Measurements from ENCODE around the gene C17orf107. TPM values are rescaled to one million over a fixed set of nuclear protein-coding genes. Genes with fewer than 3 reads are reported as not detected.
A peak's percentile ranks its signal among the peaks of the same experiment; 100 is the strongest.

Gene C17orf107
- total RNA-seq, 2 donors from 2014 or later, result 0.74 to 1.8 TPM

DNA sequence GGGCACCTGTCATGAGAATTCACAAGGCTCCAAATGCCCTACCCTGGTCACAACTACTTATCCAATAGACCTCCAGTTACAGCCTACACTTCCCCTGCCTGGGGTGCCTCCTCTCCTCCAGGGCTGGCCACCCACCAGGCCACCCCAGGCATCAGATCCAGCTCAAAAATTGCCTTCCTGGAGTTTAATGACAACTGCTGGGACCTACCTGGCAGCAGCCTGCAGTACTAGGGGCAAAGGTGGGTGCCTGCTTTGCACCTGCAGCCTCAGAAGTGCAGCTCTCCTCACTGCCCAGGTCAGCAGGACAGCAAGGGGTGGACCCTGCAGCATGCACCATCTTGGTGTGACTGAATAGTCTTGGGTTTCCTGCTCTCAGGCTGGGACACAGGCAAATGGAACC is 36.3 kb downstream of the C17orf107 start:
- Histone ChIP-seq H3K4me3 (no peak overlapping the region), H3K9me3 (no peaks in the 10 kb centered on the region), H3K27me3 (no peaks in the 10 kb centered on the region), H3K4me1 (peaks cover 7% of the 10 kb centered on the region), H3K27ac (no peak overlapping the region), H3K36me3 (peaks cover 9% of the 10 kb centered on the region), H3K9ac (ENCODE audit: low read depth in 2 of 2, low read length in 2 of 2) (no peak overlapping the region)
- intact Hi-C loops (cut with DNase I), result loop anchor here (5.0 kb wide), 1 partner anchor 62 kb away; the partner anchor contains the start of genes INCA1 and KIF1C
- DNase-seq, result no peak
- TF ChIP-seq, protein P1, sequence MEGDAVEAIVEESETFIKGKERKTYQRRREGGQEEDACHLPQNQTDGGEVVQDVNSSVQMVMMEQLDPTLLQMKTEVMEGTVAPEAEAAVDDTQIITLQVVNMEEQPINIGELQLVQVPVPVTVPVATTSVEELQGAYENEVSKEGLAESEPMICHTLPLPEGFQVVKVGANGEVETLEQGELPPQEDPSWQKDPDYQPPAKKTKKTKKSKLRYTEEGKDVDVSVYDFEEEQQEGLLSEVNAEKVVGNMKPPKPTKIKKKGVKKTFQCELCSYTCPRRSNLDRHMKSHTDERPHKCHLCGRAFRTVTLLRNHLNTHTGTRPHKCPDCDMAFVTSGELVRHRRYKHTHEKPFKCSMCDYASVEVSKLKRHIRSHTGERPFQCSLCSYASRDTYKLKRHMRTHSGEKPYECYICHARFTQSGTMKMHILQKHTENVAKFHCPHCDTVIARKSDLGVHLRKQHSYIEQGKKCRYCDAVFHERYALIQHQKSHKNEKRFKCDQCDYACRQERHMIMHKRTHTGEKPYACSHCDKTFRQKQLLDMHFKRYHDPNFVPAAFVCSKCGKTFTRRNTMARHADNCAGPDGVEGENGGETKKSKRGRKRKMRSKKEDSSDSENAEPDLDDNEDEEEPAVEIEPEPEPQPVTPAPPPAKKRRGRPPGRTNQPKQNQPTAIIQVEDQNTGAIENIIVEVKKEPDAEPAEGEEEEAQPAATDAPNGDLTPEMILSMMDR (IDR thresholded peaks at IDR 0.05), result no peak

DNA sequence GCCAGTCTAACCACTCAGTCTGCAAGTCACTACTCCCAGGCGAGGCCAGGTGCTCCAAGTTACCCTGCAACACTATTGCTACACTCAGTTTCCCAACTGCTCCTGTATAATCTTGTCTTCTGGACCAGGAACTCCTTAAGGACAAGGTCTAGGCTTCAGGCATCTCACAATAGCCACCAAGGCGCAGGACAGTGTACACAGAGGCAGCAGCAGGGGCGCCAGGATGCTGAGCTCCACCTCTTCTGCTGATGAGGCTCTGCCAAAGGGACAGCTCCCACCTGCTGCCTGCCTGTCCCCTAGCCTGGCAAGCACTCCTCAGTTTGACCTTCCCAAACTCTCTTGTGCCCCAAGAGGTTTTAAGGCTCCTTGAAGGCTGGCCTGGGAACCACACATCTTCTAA is 37.1 kb downstream of the C17orf107 start:
- H3K27ac ChIP-seq, result no peak overlapping the region
- intact Hi-C loops (cut with DNase I), result loop anchor here (5.0 kb wide), 1 partner anchor 61 kb away; the partner anchor contains the start of genes INCA1 and KIF1C
- TF ChIP-seq, protein P1 (IDR thresholded peaks at IDR 0.05), result no peak
- H3K4me1 ChIP-seq, result peaks cover 10% of the 10 kb centered on the region
- no peaks in the 10 kb centered on the region for H3K9me3 ChIP-seq
- H3K9ac ChIP-seq (ENCODE audit: low read depth in 2 of 2, low read length in 2 of 2), result no peak overlapping the region
- no peaks in the 10 kb centered on the region for H3K27me3 ChIP-seq
- H3K36me3 ChIP-seq, result peaks cover 9% of the 10 kb centered on the region
- no peak overlapping the region for H3K4me3 ChIP-seq
- no peak for DNase-seq

GRCh38 chr17:4937553-4937952 is 38.2 kb downstream of the C17orf107 start:
- TF ChIP-seq, protein P1 (IDR thresholded peaks at IDR 0.05), result no peak
- no peak overlapping the region for H3K9ac ChIP-seq (ENCODE audit: low read depth in 2 of 2, low read length in 2 of 2)
- peaks cover 9% of the 10 kb centered on the region for H3K36me3 ChIP-seq
- peaks cover 11% of the 10 kb centered on the region for H3K4me1 ChIP-seq
- H3K27me3 ChIP-seq, result no peaks in the 10 kb centered on the region
- DNase-seq, result no peak
- no peak overlapping the region for H3K4me3 ChIP-seq
- intact Hi-C loops (cut with DNase I), result loop anchor here (5.0 kb wide), 1 partner anchor 60 kb away; the partner anchor contains the start of genes INCA1 and KIF1C
- no peaks in the 10 kb centered on the region for H3K9me3 ChIP-seq
- no peak overlapping the region for H3K27ac ChIP-seq

DNA sequence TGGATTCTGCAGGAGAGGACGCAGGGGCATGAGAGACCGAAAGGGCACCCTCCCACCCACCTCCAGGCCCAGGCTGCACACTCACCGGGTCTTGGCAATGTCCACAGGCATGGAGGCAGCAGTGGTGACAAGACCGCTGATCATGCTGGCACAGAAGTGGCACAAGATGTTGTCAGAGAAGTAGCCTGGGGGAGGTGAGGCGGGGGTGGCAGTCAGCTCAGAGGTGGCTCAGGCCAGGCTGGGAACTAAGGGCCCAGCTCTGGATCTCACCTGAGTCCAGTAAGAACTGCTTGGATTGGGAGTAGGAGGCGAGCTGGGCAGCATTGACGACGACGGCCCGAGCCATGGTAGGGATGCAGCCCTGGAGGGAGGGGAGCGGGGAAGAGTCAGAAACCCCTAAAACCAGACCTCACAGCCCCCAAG is 38.7 kb downstream of the C17orf107 start:
- Histone ChIP-seq H3K4me3 (no peak overlapping the region), H3K27me3 (no peaks in the 10 kb centered on the region), H3K9ac (ENCODE audit: low read depth in 2 of 2, low read length in 2 of 2) (peak overlapping the region in 1 of 2 donors; percentile 99), H3K27ac (no peak overlapping the region), H3K4me1 (peaks cover 11% of the 10 kb centered on the region), H3K36me3 (peaks cover 9% of the 10 kb centered on the region), H3K9me3 (no peaks in the 10 kb centered on the region)
- no peak for DNase-seq
- TF ChIP-seq, protein P1 (IDR thresholded peaks at IDR 0.05), result no peak
- intact Hi-C loops (cut with DNase I), result loop anchor here (5.0 kb wide), 1 partner anchor 59 kb away; the partner anchor contains the start of genes INCA1 and KIF1C

DNA sequence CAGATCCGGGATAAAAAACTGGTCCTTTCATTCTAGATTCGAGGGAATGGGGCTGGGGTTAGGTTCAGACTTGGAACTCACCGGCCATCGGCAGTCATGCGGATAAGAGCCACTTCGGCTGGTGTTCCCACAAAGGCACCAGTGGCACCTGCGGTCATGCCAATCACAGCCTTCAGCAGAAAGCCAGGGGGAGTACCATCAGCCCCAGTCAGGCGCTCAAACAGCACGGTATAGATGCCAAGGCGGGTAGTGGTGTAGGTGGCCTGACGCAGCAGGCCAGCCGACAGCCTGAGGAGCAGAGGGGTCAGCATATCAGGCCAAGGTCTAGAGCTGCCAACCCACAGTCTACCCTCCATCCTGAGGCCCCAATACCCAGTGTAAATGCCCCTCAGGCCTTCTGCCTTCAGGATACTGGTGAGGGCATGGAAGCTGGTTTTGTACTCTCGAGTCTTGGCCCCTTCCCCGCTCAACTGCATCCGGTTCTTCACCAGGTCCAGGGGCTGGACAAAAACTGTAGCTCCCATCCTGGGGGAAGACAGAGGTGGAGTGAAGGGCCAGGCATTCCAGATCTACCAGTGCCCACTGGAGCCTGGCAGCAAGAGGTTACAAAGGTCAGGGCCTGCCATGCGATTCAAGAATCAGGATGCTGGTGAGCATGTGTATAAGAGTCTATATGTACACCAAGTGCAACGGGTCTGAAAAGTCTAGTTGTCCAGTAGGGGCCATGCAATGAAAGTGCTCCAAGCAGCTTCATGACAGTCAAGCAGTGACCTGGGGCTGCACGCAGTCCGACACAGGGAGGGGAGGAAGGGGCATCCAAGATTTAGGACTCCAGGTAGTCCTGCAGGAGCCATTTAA is 39.6 kb downstream of the C17orf107 start:
- DNase-seq, result no peak
- Histone ChIP-seq H3K4me3 (peak overlapping the region; percentile 70), H3K36me3 (peaks cover 12% of the 10 kb centered on the region)

More for the DNA sequence above, 39.6 kb downstream of the C17orf107 start:
- Histone ChIP-seq H3K4me1 (peaks cover 11% of the 10 kb centered on the region), H3K9me3 (no peaks in the 10 kb centered on the region), H3K9ac (ENCODE audit: low read depth in 2 of 2, low read length in 2 of 2) (peak overlapping the region; percentile 96 to 99), H3K27me3 (no peaks in the 10 kb centered on the region), H3K27ac (peak overlapping the region; percentile 98)
- TF ChIP-seq, protein P1 (IDR thresholded peaks at IDR 0.05), result no peak
- intact Hi-C loops (cut with DNase I), result loop anchor here (5.0 kb wide), 1 partner anchor 58 kb away; the partner anchor contains the start of genes INCA1 and KIF1C
